Middle frontal gyrus (tissue), 1 donor: ENCODE data around the gene RAI14.

Experiments
- DNase-seq: peaks from one replicate; pipeline ENCODE4 v3.0.0-alpha.2; 2015; ENCODE audit warnings: low spot score; ENCODE audit errors: extremely low spot score

The RAI14 gene

DNA sequence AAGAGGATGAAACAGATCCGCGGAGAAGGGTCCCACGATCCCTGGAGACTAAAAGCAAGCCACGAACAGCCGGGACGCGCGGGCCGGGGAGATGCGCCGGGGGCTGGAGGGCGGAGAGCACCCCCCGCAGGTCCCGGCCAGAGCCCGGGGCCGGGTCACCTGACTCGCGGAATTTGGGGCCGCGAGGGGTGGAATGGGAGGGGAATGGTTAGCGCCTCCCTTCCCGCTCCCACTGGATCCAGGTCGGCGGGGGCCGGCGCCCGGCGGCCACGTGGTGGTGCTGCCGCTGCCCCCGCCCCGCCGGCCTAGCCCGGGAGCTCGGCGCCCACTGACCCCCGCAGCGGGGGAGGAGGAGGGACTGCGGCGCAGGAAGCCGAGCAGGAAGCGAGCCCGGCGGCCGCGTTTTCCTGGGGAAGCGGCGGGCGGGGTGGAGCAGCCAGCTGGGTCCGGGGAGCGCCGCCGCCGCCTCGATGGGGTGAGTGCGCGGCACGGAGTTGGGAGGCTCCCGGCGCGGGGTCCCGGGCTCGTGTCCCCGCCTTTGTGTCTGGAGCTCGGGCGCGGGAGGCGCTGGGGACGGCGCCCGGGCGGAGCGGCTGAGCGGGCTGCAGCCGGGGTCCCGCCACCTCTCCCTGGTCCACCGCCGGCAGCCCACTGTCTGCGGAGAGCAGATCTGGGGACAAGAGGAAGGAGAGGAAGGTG lies at the start of gene RAI14:
RAI14 (plus strand) TSS at position 328 of the 699 bp plus-strand sequence. CDS start 30,592 bp downstream, outside the sequence.
- DNase-seq, result peak; percentile 29

DNA sequence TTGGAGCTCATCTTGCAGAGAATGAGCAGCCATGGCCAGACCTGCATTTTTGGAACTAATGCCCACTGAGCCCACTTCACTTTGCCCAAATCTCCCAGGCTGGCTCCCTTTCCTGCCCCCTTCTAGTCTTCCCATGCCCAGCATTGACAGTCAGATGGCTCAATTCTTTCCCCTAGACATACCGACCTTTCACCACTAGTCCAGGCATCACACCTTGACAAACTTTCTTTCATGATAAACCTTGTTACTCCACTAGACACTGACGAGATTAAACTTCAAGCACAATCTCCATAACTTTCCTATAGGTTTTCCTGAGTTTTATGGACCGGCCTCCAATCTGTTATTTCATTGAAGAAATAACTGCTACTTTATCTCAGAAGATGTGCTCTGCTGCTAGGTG lies 47.8 kb upstream of the RAI14 start:
- no peak for DNase-seq

DNA sequence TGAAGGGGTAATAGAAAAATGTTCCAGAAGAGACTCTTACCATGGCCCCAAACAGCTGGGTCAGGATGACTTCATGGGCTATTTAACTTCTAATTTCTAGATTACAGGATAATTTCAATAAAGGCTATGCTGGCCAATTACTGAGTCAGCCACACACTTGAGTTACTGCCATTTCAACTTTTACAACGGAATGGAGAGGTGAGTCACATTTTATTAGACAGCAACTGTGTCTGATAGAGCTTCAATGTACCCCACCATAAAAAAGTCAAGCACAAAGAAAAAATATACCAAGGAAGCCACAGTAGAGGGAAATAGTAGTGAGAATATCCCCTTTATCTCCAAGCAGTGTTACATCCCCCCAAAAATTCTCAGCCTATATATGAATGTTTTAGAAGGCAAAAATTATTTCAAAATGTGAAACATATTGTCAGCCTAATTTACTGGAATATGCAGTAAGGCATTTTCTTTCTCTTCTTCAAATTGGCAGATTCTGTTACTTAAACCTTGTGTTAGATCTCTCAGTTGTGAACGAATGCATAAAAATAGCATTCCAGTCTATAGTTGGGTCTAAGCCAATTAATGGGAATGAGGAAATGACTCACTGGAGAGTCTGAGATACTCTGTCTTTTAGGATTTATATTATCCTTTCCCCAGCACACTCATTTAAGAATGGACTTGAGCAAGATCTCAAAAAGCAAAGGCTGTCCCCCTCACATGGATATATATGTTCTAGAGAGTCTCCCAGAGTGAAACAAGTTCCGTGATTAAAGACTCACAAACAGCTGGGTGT lies 47.1 kb upstream of the RAI14 start:
- no peak for DNase-seq

DNA sequence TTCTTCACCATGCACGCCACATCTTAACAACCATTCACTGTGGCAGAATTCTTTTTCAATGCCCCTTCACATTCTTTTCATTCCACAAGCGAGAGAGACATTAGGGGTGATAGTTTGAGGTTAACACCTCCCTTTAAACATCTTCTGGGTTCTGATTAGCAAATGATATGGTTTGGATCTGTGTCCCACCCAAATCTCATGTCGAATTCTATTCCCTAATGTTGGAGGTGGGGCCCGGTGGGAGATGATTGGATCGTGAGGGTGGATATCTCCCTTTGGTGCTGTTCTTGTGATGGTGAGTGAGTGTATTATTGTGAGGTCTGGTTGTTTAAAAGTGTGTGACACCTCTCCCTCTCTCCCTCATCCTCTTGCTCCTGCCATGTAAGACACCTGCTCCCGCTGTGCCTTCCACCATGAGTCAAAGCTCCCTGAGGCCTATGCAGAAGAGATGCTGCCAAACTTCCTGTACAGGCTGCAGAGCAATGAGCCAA lies 46.1 kb upstream of the RAI14 start:
- no peak for DNase-seq

DNA sequence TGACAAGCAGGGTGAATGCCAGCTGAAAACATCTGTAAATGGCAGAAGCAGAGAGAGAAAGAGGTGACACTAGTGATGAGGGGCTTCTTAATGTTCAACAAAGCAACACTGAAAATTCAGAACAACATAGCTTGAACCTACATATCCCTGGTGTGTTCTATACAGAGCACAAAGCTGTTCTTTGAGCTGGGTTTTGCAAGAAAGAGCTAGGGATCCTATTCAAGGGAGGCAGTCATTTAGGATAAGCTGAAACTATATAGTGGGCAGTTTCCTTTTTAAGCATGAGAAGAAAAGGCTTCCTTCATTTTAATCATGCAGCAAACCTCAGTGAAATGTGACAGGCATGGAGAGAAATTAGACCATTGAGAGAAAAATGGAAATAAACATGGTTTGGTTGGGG lies 45.6 kb upstream of the RAI14 start:
- DNase-seq, result no peak

DNA sequence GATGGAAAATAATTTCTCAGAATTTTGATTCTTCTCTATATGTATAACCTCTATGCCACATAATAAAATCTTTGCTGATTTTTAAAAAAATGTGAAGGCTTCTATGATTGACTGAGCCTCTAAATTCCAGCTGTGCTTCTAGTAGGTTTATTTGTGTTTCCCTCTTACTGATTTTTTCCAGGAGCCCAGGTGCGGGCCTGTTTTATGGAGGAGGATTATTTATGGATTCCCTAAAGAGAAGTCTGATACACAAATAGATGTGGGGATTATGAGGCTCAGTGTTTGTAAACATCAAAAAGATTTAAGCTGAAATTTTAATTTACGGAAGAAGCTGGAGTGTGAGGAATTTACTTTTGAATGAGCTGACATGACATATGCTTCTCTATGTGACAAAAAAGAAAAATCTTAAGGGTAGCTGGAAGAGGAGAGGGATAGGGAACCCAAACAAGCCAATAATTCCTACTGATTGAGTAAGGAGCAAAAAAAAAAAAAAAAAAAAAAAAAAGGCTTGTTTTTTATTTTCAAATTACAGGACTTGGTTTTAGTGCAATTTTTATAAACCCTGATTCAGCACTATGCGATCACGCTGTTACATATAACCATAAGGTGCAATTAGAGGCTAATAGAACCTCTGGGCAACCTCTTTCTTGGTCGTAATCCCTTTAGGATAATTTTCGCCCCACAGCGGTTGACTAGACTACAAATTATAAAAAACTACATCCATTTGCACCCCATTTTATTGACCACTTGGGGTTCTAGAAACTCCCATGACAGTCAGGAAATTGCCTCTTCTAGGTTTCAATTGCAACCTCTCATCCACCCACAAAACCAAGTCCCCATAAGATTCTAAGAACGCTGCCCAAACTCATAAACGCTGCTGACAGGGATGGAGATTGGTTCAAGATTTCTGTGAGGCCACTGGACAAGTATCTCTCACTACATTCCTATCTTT lies 44.4 kb upstream of the RAI14 start:
- no peak for DNase-seq

DNA sequence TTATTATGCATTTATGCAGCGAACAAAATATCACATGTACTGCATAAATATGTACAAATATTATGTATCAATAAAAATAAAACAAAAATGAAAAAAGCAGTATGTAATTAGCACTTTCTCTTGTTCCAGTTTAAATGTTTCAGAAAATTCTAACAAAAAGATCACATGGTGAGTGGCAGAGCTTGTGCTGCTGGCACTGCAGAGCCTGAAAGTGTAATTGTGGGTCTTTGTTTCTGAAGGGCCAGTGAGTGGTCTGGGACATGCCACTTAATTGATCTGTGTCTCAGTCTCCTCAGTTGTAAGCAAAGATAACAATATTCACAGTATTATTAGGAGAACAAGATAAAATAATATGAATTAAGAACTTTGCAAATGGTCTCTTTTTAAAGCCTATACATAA lies 39.5 kb upstream of the RAI14 start:
- DNase-seq, result no peak

DNA sequence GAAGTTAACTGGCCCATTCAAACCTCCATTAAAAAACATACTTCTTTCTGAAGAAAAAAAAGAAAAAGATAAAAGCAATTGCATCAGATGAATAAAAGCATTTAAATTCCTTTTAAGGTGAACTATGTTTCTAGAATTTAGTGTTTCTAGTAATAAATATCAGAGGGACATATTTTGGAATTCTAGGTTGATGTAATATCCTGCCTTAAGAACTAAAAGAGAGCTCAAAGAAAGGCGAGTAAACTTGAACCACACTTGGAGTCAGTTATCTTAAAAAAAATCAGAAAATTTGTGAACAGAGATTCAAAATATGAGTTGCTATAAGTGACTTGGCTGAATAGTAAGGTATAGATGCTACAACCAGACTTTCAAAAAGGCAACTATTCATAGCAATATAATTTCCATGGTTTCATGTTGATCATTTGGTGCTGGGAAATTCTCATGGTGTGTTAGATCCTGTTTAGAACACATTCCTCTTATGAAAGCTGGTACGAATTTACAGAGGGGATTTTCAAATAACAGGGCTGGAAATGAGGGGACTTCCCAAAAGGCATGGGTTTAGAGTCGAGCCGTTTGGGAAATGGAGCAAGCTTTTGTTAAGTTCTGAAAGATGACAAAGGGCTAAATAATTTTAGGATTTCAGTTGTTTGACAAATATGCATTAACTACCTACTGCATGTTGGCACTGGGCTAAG lies 37.6 kb upstream of the RAI14 start:
- no peak for DNase-seq

DNA sequence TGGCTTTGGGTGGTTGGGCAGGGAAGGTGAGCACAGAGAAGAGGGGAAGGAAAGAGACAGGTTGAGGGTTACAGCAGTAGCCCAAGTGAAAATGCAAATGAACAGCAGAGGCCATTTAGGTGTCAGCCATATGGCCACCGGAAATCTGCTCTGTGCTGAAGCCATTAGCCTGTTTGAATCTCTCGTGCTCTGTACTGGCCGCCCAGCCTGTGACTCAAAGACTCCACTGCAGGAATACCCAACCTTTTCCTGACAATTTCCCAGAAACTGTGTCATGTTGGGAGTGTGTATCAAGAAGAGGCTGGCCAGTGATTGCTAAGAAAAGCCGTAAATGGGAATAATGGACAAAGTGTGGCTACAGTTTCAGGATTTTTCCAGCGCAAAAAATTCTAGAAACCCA lies 35.9 kb upstream of the RAI14 start:
- no peak for DNase-seq

DNA sequence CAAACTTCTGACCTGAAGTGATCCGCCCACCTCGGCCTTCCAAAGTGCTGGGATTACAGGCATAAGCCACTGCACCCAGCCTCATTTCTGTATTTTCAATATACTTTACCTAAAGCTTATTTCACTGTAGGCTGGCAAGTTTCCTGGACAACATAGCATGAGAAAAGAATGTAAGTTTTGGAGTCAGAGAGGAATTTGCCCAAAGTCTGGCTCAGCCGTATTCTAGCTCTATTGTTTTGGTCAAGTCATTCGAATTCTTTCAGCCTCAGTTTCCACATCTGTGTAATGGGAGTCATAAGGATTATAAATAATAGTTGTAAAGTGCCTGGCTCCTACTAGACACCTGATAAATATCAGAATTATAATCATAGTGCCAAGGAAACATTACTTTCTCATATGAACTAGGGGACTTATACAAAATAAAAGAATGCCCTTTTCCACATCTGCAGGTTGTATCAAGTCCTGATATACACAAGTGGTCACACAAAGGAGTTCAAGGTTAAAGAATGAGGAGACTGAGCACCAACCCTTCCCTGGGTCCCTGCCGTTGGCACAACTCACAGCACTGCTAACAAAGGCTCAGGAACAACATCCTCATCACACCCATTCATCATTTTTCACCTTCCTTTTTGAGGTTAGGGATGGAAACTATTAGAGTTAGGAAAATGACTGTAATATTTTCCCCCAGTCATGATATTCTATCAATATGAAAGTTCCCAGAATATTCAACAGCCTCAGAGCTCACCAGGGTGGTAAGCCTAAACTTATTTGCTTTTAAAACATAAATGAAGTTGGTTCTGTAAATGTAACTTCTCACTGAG lies 34.6 kb upstream of the RAI14 start:
- no peak for DNase-seq

DNA sequence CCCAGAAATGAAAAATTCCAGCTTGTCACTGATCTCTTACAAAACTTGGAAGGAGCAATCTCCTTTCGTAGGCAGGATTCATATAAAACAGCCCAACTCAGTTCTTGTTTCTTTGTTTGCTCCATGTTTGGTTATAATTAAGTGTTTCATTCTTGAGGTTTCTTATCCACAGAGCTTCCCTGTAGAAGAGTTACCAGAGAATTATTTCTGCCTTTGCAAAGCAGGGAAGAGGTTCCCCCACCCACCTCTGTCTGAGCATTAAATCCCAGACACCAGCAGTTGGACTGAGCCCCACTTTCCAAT lies 34.1 kb upstream of the RAI14 start:
- no peak for DNase-seq

DNA sequence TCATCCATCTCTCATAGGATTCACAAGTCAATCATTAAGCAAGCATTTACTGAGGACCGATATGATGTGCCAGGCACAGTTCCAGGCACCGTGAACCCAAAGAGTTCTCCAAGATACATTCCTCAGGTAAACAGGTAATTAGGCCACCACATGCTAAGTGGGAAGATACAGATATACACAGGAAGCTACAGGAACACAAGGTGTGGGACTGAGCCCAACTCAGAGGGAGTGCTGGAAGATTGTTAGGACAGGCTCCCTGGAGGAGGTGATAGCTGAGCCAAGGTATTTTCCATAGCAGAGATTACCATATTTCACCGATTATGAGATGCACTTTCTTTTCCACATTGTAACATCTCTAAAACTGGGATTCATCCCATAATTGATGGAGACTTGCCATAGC lies 31.4 kb upstream of the RAI14 start:
- no peak for DNase-seq

DNA sequence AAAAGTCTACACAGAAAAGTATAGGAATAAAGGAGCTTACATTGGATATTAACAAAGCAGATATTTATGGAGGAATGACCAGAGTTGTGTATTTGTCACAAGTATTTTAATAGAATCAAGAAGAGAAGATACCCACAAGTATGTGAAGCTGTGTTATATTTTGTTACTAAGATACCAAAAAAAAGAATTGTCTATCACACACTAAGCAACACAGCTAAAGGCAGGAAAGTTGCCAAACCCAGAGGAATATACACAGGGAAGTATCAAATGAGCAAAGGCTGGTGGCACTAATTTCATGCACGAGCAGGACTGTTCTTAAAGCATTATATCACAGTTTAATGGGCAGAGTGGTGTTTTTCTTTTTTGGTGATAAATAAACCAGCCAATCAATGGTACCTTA lies 30.9 kb upstream of the RAI14 start:
- no peak for DNase-seq

DNA sequence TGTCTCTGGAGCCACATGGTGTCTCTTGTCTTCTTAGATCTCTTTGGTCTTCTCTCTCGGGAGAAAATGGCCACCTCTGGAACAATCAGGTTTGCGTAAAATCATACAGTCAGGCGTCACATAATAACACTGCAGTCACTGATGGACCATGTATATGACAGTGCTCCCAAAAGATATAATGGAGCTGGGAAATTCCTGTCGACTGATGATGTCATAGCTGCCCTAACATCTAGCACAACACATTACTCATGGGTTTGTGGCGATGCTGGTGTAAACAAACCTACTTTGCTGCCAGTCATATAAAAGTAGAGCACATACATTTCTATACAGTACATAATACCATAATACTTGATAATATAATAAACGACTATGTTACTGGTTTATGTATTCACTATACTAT lies 30.1 kb upstream of the RAI14 start:
- DNase-seq, result no peak

DNA sequence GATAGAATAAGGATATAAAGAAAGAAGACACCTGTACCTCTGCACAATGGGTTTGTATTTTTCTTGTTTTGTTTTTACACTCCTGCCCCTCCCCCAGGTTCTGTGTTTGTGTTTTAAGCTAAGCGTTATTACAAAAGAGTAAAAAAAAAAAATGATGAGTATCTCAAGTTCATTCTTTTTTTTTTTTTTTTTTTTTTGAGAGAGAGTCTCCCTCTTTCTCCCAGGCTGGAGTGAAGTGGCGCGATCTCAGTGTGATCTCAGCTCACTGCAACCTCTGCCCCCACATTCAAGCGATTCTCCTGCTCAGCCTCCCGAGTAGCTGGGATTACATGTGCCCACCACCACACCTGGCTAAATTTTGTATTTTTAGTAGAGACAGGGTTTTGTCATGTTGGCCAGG lies 29.4 kb upstream of the RAI14 start:
- no peak for DNase-seq

DNA sequence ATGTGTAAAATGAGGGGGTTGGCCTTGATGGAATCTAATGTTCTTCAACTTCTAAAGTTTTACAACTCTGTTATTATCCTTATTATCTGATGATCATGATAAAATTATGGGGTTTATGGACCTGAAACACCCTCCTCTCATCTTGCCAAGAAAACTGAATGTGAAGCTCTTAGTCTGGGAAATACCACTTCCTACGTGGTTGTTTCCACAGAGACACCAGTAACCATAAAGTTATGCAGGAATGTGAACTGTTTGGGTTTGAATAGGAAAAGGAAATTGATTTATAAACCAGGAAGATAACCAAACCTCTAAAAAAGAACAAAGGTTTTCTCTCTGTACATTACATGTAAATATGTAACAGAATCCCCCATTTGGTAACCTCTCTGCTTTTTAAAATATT lies 28.3 kb upstream of the RAI14 start:
- no peak for DNase-seq

DNA sequence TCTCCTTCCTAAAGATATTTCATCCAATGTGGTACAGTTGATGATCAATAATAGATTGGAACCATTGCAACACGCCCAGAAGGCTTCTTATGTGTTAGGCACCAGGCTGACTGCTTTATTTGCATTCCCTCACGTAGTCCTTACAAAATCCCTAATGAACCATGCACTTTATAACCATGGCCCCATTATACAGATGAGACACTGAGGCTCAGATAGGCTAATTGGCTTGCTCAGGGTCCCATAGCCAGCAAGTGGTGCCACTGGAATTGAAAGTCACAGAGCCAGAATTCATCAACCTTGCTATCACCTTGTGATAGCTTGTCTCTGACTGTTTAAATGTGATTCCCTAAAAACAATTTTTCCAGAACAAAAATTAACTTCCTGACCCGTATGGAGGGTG lies 27.8 kb upstream of the RAI14 start:
- no peak for DNase-seq

DNA sequence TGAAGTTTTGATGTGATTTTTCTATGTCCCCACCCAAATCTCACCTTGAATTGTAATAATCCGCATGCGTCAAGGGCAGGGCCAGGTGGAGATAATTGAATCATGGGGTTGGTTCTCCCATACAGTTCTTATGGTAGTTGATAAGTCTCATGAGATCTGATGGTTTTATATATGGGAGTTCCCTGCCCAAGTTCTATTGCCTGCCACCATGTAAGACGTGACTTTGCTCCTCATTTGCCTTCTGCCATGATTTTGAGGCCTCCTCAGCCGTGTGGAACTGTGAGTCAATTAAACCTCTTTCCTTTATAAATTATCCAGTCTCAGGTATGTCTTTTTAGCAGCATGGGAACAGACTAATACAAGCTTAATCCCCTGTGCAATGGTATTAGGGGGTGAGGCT lies 25.5 kb upstream of the RAI14 start:
- DNase-seq, result no peak

DNA sequence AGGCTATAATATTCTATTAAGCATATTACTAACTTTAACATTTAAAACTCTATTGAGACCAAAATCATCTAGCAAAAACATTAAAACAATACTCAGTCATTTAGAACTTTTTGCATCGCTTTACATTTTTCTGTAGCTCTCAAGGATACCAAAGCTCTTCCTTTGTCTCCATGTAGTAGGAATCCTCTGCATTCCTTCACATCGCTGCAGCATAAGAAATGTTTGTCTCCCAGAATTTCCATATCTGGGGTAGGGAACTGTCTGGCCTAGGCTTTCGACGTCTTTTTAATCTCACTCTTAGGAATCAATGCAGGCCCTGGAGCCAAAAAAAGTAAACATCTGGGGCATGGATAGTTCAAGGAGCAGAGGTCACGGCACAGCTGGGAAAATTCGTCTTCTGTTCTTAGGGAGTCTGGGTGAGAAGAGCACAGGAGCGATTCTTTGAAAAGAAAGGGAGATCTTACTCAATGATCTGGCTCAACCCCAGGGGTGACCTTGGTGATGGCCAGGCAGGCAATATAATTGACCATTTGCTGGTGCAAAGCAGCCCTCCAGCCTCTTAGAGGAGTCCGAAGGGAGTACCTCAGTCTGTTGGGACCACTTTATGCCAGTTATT lies 23.2 kb upstream of the RAI14 start:
- DNase-seq, result no peak
